ENCODE results near the gene DNM3.

DNM3 gene

DNA sequence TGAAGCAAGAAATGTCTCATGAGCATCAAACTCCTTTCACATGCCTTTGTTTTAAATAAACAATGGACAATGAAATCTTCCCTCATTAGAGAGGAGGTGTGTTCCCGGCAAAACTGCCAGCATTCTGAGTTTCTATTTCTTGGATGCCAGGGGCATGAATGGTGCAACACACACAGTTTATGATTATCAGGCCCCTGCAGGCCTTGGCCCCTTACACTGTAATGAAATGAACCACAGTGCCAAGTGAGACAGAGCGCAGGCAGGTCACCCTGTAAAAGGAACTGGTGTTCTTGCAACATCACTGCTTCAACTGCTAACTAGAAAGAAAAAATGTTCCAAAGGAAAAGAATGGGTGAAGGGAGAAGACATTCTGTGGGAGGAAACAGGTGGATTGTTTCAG, 606.3 kb downstream of the DNM3 start:
- no peak for DNase-seq

DNA sequence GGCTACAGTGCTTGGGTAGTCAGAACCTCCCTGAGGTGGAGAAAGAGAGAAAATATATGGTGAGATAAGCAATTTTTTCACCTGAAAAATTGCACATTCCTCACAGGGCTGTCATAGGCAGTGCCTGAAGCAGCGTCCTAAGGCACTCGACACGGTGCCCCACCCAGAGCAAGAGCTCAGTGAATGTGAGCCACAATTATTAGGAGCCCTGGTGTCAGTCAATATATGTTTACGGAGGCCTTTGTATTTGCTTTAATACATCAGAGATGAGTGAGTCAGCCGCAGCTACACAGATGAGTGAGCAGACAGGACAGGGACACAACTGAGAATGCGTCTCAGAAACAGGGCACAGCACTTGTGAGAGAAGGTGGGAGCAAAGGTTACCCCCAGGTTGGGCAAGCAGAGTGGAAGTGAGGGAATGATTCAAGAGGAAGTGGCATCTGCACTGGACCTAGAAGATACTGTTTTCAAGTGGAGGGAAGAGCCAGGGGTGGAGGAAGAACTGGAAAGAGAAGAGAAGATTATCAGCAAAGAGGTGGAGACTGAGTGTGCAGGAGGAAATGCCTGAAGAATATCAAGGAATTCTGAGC, 607.8 kb downstream of the DNM3 start:
- DNase-seq: no peak

DNA sequence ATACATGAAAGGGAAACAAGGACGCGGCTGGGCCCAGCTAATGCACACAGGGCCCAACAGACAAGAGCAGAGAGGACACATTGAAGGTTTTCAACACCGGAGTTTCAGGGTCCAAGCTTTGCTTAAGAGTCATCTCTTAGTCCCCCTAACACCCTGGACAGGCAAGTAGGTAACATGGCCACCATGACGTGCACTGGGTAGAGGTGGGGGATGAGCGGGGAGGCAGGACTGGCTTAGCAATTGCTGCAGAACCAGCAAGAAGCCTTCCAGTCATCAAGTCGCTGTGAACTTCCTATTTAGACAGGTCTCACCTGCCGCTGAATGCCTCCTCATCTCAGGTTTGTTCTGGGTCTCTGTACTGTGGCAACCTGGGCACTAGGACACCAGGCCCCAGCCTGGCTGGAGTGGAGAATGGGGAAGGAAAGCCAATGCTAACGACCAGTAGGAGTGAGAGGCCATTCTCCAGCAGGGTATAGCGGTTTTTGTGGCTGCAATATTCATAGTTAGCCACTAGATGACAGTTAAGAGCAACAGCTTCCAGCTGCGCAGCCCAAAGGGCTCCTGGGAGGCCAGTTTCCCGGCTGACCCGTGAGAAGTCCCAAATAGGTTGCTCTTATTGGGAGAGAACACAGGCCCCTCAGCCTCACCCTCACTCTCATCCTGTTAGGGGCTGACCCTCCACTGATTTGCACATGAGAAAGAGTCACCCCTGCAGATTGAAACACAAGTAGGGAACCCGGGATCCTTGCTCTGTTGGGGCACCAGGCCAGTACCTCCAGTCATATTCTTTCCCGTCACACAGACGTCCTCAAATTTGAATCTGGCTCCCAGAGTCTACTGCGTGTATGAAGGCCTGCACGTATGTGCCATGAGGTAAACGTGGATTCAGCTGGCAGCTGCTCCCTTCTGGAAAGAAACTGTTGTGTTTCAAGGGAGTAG, 608.6 kb downstream of the DNM3 start:
- peak; percentile 8 for DNase-seq

DNA sequence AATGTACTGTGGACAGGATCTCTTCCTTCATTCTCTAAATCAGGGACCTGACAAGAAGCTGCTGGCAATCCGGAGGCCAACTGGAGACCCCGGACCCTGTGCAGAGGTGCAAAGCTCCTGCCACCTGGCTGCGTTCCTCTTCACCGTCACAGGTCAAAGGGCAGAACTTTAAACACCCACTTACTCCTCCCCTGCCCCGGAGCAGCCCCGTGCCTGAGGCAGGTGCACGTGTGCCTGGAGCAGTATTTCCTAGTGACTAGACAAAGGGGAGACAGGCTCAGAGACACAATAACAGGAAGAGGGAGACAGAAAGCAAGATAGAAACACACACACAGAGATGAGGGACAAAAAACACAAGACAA, 609.2 kb downstream of the DNM3 start:
- DNase-seq: no peak

GRCh38 chr1:172451002-172451443, 609.7 kb downstream of the DNM3 start:
- DNase-seq: no peak

- DNase-seq: no peak
Observed at GRCh38 chr1:172452536-172453152, 611.3 kb downstream of the DNM3 start.

GRCh38 chr1:172453153-172453545, 611.9 kb downstream of the DNM3 start:
- DNase-seq: no peak

GRCh38 chr1:172453607-172454006, 612.3 kb downstream of the DNM3 start:
- DNase-seq: no peak

DNA sequence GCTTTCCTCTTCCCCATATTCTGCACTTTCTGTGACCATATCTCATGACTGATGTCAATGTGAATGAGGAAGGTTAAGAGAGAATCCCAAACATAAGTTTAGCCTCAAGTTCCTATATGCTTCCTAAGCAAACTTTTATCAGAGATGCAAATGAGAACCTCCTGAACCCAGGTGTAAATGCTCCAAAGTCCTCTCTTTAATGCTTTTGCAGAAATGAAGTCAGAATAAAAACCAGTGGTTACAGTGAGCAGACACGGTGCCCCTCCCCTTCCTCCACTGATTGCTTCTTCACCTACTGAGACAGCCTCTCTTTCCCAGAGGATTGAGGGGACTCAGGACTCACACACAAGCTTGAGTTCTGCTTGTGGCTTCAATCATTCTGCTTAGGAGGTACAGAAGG, 614.2 kb downstream of the DNM3 start:
- DNase-seq: no peak

GRCh38 chr1:172456344-172456769, 615.1 kb downstream of the DNM3 start:
- DNase-seq: no peak

DNA sequence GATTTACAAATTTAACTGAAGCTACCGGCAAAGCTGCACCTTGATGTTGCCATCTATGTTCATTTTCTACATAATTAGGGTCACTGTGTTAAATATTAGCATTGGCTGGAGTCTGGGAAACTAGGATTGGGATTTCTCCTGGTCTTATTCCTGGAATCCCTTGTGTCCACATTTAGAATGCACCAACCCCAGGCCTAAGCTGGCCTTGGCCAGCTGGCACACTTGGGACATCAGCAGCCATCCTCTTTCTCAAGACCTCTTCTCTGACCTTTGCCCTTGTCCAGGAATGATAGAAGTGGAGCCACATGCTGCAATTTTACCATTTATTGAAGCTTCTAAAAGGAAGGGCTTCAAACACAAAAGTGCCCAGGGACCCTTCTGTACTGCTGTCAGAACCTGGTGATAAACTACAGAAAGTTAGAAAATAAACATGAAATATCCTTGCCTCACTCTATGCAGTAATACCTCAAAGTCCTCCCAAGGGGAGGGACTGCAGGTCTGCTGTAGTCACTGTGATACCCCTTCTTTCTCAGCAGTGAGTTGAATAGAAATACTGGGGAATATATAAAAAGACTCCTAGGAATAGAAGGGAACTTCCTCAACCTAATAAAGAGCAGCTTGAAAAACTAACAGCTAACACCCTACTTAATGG, 616.3 kb downstream of the DNM3 start:
- no peak for DNase-seq

- DNase-seq: no peak
Observed at GRCh38 chr1:172460177-172460576, 618.9 kb downstream of the DNM3 start.

DNA sequence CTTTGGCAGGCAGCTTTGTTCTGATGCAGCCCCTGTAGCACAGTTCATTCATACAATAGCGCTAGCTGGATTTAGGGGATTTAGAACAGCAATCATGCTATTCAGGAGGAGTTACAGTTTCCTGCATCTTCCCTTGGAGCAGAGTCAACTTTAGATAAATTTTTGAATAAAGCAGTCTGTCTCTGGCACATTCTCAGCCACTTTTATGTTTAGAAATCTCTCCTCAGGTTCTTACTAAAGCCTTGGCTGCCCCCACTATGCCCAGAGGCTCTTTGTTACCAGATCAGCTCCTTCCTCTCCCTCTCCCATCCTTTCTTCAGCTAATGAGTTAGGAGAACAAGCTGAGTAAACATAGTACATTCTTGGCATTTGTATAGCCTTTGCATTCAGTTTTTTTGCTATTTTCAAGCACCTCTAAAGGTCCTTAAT, 619.6 kb downstream of the DNM3 start:
- no peak for DNase-seq
